ENCODE results near the gene CISD3.

DNA sequence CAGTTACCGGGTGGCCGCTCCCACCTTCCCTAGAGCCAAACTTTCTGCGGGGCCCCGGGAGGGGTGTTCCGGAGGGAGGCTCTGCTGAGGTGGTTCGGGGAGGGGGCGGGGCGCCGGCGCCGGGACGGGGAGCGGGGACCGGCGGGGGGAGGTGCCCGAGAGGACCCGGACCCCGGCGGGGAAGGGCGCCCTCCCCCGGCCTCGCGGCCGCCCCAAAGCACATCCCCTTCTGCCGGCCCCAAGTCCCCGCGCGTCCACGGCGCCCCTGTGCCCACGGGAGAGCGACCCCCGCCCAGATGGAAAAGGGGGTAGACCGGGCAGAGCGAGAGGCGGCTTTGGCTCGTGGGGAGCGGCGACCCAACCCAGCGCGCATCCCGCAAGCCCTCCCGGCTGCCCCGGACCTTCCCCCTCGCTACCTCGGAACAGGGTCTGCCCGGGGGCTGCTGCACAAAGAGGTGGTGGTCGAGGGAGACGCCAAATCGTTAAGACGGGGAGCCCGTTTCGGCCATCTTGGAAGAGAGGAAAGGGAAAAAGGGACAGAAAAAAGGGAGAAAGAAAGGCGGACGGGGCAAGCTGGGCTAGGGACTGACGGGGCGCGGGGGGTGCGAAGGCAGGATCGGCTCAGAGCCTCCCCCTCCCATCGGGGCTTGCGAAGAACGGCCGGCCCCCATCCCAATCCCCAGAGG lies 17.5 kb downstream of the CISD3 start:
- TF ChIP-seq POLR2A (IDR thresholded peaks at IDR 0.05): no peak
- TF ChIP-seq, protein P1, sequence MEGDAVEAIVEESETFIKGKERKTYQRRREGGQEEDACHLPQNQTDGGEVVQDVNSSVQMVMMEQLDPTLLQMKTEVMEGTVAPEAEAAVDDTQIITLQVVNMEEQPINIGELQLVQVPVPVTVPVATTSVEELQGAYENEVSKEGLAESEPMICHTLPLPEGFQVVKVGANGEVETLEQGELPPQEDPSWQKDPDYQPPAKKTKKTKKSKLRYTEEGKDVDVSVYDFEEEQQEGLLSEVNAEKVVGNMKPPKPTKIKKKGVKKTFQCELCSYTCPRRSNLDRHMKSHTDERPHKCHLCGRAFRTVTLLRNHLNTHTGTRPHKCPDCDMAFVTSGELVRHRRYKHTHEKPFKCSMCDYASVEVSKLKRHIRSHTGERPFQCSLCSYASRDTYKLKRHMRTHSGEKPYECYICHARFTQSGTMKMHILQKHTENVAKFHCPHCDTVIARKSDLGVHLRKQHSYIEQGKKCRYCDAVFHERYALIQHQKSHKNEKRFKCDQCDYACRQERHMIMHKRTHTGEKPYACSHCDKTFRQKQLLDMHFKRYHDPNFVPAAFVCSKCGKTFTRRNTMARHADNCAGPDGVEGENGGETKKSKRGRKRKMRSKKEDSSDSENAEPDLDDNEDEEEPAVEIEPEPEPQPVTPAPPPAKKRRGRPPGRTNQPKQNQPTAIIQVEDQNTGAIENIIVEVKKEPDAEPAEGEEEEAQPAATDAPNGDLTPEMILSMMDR (IDR thresholded peaks at IDR 0.05): peak in 1 of 4 donors; percentile 11
